GM18502 (cell line): ENCODE results near the gene QPCTL.
"Not testable (repeated sequence)": the region's sequence is repeated elsewhere in the genome, so short reads cannot be mapped to it uniquely, and the experiment has no call there.

Source experiments
- ATAC-seq: cut with Tn5 transposase; IDR thresholded peaks from one replicate; pipeline ENCODE4 v1.9.1; 2021; ENCODE audit warnings: mild to moderate bottlenecking; ENCODE audit not compliant: unreplicated experiment, poor library complexity

Gene QPCTL

GRCh38 chr19:45674946-45675345 lies 17.5 kb upstream of the QPCTL start:
- ATAC-seq = no peak

- peak; percentile 18 for ATAC-seq
Observed at GRCh38 chr19:45676851-45677263, 15.6 kb upstream of the QPCTL start.

GRCh38 chr19:45677351-45678230 lies 14.9 kb upstream of the QPCTL start:
- peak; percentile 50 for ATAC-seq

DNA sequence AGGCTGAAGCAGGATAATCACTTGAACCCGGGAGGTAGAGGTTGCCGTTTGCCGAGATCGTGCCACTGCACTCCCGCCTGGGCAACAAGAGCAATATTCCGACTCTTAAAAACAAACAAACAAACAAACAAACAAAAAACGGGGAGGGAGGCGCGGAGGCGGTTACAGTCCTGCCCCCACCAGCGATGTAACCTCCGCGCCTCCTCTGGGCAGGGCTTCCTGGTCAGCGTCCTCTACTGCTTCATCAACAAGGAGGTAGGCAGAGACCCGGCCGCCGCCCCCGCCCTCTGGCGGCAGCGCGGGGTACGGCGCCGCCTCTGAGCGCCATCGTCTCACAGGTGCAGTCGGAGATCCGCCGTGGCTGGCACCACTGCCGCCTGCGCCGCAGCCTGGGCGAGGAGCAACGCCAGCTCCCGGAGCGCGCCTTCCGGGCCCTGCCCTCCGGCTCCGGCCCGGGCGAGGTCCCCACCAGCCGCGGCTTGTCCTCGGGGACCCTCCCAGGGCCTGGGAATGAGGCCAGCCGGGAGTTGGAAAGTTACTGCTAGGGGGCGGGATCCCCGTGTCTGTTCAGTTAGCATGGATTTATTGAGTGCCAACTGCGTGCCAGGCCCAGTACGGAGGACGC lies 11.0 kb upstream of the QPCTL start:
- peak; percentile 74 for ATAC-seq

DNA sequence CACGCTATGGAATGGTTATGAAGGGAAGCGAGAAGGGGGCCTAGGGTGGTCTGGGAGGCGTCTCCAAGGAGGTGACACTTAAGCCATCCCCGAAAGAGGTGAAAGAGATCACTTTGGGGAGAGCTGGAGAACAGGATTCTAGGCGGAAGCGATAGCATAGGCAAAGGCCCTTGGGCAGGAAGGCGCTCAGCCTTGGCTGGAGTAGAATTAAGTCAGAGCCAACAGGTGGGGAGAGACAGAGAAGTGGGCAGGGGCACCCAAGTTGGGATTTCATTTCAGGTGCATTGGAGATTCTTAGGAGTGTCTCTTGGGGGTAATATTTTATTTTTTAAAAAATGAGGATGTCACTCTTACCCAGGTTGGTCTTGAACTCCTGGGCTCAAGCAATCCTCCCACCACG lies 10.3 kb upstream of the QPCTL start:
- ATAC-seq = no peak

GRCh38 chr19:45682908-45683307 lies 9.6 kb upstream of the QPCTL start:
- ATAC-seq = no peak

DNA sequence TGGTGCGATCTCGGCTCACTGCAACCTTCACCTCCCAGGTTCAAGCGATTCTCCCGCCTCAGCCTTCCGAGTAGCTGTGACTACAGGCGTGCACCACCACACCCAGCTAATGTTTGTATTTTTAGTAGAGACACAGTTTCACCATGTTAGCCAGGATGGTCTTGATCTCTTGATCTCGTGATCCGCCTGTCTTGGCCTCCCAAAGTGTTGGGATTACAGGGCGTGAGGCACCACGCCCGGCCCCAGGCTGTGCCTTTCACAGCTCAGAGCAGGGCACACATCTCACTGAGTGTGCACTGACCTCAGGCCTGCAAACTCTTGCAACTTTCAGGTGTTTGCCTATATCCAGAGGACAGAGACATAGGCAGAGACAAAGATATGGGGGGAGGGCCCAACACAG lies 7.4 kb upstream of the QPCTL start:
- ATAC-seq = not testable (repeated sequence)

DNA sequence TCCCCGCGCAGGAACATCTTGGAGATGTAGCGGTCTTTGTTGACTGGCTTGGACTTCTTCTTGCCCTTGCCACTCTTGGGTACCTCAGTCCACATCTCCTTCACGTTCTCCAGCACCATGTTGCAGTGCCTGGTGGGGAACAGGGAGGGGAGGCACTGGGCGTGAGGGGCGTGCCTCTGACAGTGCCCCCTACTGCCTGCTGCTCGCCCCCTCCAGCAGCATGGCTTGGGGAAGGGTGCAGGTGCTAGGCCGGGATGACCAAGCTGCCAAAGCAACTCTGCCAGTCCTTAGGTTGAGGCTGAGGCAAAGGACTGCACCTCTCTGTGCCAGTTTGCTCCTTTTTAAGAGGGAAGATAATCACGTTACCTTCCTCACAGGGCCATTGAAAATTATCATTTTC lies 4.9 kb upstream of the QPCTL start:
- no peak for ATAC-seq

GRCh38 chr19:45691516-45692186 lies 815 bp upstream of the QPCTL start, which contains the start of gene SNRPD2:
Gene SNRPD2 (minus strand): TSS chr19:45691953. CDS start chr19:45691888, 65 bp downstream.
- ATAC-seq = peak; percentile 56

DNA sequence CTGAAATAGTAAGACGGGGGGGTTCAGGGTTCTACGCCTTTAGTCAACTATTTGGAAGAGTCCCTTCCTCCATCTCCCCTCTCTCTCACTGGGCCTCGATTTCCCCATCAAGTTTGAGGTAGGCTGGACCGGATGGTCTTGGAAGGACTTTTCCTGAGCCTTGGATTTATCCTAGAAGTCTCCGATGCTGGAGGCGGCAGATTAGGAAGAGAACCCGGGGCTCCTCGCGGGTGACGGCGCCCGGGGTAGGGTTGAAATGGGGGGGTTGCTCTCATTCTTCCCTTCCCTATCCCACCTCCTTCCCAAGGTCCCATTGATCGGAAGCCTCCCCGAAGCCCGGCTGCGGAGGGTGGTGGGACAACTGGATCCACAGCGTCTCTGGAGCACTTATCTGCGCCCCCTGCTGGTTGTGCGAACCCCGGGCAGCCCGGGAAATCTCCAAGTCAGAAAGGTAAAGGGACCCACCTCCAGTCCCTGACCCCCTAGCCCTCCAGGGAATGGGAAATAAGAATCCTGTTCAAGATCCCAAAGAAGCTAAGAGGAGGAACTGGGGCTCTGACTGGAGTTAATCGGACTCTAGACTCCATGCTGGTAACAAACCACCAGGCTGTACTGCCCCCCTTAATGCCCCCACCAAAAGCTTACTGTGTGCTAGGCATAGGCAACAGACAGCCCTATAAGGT lies 781 bp downstream of the QPCTL start:
- no peak for ATAC-seq

DNA sequence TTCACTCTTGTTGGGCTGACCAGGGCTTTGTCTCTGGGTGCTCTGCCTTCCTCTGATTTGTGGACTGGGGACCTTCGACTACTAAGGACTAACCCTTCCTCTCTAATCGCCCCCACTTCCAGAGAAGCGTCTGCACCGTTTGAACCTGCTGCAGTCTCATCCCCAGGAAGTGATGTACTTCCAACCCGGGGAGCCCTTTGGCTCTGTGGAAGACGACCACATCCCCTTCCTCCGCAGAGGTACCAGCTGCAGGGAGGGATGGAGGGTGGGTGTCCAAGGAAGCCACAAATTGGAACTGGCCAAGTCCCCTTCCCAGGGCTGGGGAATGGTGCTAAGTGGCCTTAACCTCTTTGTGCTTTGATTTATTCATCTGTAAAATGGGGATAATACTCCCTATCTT lies 9.2 kb downstream of the QPCTL start:
- no peak for ATAC-seq

DNA sequence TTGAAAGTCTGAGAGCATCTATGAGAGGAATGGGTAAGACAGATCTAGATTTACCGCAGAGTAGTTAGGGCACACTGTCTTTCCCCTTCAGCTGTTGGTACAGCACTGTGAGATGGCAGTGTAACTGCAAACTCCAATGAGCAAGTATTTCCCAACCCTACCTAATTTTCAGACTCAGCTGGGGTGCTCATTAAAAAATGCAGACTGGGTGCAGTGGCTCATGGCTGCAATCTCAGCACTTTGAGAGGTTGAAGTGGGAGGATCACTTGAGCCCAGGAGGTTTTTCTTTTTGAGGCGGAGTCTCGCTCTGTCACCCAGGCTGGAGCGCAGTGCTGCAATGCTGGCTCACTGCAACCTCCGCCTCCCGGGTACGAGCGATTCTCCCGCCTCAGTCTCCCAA lies 12.6 kb downstream of the QPCTL start:
- no peak for ATAC-seq

GRCh38 chr19:45705710-45706415 lies 13.4 kb downstream of the QPCTL start:
- no peak for ATAC-seq

- no peak for ATAC-seq
Observed at GRCh38 chr19:45710356-45711130, 18.1 kb downstream of the QPCTL start.

DNA sequence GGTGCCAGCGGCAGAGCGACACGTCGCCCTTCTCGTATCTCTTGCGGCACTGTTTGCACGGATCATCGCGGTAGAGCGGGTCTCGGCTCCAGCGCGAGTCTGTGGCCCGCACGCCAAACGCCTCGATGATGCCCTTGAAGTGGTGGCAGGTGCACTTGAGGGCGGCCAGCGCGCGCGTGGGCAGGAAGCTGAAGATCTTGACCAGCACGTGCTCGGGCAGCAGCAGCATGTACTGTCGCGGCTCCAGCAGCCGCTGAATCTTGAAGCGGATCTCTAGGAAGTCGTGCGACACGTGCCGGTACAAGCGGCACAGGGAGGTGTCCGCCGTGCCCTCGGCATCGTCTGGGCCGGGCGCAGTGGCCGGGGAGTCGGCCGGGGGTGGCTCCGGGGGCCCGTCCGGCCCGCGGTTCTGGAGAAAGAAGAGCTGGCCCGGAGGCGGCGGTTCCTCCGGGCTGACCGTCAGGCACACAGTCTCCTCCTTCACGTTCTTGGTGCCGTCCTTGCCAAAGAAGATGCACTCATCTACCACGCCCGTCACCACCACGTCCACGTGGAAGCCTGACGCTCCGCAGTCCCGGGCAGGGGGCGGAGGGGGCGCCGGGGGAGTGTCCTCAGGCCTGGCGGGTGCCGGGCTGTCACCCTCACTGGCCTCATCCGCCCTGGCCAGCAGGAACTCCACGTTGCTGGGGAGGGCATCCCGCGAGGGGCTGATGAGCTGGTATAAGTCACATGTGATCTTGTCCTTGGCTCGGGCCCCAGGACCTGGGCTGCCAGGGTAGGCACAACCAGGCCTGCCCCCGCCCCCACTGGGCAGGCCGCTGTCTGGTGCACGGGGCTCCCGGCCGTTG lies 19.6 kb downstream of the QPCTL start:
- no peak for ATAC-seq

- no peak for ATAC-seq
Observed at GRCh38 chr19:45712699-45713067, 20.2 kb downstream of the QPCTL start.

- no peak for ATAC-seq
Observed at GRCh38 chr19:45713141-45713540, 20.7 kb downstream of the QPCTL start.

DNA sequence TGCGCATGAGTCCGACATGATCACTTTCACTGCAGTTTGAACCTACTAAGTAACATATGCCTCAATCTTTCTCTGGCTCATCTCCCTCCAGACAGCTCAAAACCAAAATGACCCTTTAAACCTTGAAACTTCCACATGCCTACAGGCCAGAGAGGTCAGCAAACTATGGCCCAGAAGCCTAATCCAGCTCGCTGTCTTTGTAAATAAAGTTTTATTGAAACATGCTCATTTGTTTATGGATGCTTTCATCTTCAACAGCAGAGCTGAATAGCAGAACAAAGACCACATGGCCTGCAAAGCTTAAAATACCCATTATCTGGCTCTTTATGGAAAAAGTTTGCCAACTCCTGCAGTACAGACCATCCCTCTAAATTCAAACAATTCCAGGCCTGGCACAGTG lies 22.7 kb downstream of the QPCTL start:
- no peak for ATAC-seq
